CD4-positive, CD25-positive, alpha-beta regulatory T cell (primary cell): ENCODE measurements around the gene OPCML. TPM values are rescaled to one million over a fixed set of nuclear protein-coding genes. Genes with fewer than 3 reads are reported as not detected.

Source experiments
- ATAC-seq, 2 donors: fragments of 150-1000 bp; cut with Tn5 transposase; one replicate each; pipeline ENCODE4 v1.10.0; 2021; ENCODE audit warnings: low read depth in 2 of 2, moderate number of reproducible peaks in 2 of 2, moderate library complexity in 1 of 2
- DNase-seq, 3 donors: peaks; one replicate each; pipeline versions ENCODE4 v3.0.0 to v3.0.0-alpha.2; 2012 to 2022; ENCODE audit warnings: mixed read lengths in 1 of 3
- H3K27ac ChIP-seq: one replicate; pipeline ENCODE4 v1.7.0; 2013; ENCODE audit warnings: mild to moderate bottlenecking, low read length; ENCODE audit not compliant: insufficient read depth, poor library complexity, severe bottlenecking
- H3K27me3 ChIP-seq: one replicate; pipeline ENCODE4 v1.7.0; 2013; ENCODE audit warnings: low read length; ENCODE audit not compliant: control insufficient read depth, insufficient read depth
- H3K36me3 ChIP-seq: one replicate; pipeline ENCODE4 v1.7.0; 2013; ENCODE audit warnings: mild to moderate bottlenecking, low read length, moderate library complexity; ENCODE audit not compliant: control insufficient read depth, insufficient read depth
- H3K4me1 ChIP-seq: 2 replicates; pipeline ENCODE4 v1.7.0; 2013; ENCODE audit warnings: mild to moderate bottlenecking, low read length; ENCODE audit not compliant: insufficient read depth, control insufficient read depth, poor library complexity, severe bottlenecking
- H3K4me3 ChIP-seq: one replicate; pipeline ENCODE4 v1.7.0; 2013; ENCODE audit warnings: low read depth, mild to moderate bottlenecking, low read length, moderate library complexity
- H3K9me3 ChIP-seq, 2 experiments: 1 replicate in 1 of 2; 2 replicates in 1 of 2; pipeline ENCODE4 v1.7.0; 2013; ENCODE audit warnings: low read length in 2 of 2, mild to moderate bottlenecking in 1 of 2, moderate library complexity in 1 of 2; ENCODE audit not compliant: control insufficient read depth in 2 of 2
- H3K27ac Mint-ChIP-seq, 3 donors: one replicate each; pipeline ENCODE4 v1.8.0; 2020 to 2022; ENCODE audit warnings: mild to moderate bottlenecking in 3 of 3, mixed read lengths in 3 of 3, moderate library complexity in 2 of 3
- H3K27me3 Mint-ChIP-seq: one replicate; pipeline ENCODE4 v1.8.0; 2022; ENCODE audit warnings: mild to moderate bottlenecking, mixed read lengths
- H3K36me3 Mint-ChIP-seq: one replicate; pipeline ENCODE4 v1.8.0; 2020; ENCODE audit warnings: mixed read lengths
- H3K4me1 Mint-ChIP-seq, 4 donors: one replicate each; pipeline ENCODE4 v1.8.0; 2020 to 2022; ENCODE audit warnings: mixed read lengths in 4 of 4, mild to moderate bottlenecking in 1 of 4
- H3K4me3 Mint-ChIP-seq, 4 donors: one replicate each; pipeline ENCODE4 v1.8.0; 2020 to 2022; ENCODE audit warnings: mild to moderate bottlenecking in 4 of 4, mixed read lengths in 4 of 4, moderate library complexity in 3 of 4
- H3K9me3 Mint-ChIP-seq, 7 donors: one replicate each; pipeline ENCODE4 v1.8.0; 2020 to 2022; ENCODE audit warnings: mixed read lengths in 7 of 7, mild to moderate bottlenecking in 3 of 7, moderate library complexity in 2 of 7
- polyA plus RNA-seq, 4 donors: library from polyadenylated mRNA; unstranded; fragments of 300-500 nt; fragmentation: Illumina TruSeq; gene quantifications; one replicate each; pipeline ENCODE4 v1.2.3, GENCODE V29; 2021
- total RNA-seq: library from RNA; stranded (reverse); gene quantifications from one replicate; pipeline ENCODE4 v1.2.3, GENCODE V29; 2022

OPCML gene
- total and polyA plus RNA-seq, 5 donors from 2014 or later: not detected

GRCh38 chr11:133331031-133331430 is 201.3 kb downstream of the OPCML start:
- H3K9me3 ChIP-seq: no peaks in the 10 kb centered on the region
- Mint-ChIP-seq H3K4me1 (no peaks in the 10 kb centered on the region), H3K27ac (no peak overlapping the region), H3K4me3 (no peak overlapping the region), H3K9me3 (peaks cover 0 to 5% (median 3%) of the 10 kb centered on the region in 7 donors), H3K36me3 (no peaks in the 10 kb centered on the region), H3K27me3 (no peaks in the 10 kb centered on the region)
- no peaks in the 10 kb centered on the region for H3K4me1 ChIP-seq
- no peak overlapping the region for H3K27ac ChIP-seq
- no peaks in the 10 kb centered on the region for H3K36me3 ChIP-seq
- no peak for DNase-seq
- no peak for ATAC-seq
- H3K27me3 ChIP-seq: no peaks in the 10 kb centered on the region
- H3K4me3 ChIP-seq: no peak overlapping the region

- Mint-ChIP-seq H3K36me3 (no peaks in the 10 kb centered on the region), H3K4me1 (no peaks in the 10 kb centered on the region), H3K4me3 (no peak overlapping the region), H3K27me3 (peaks cover 4% of the 10 kb centered on the region), H3K27ac (no peak overlapping the region), H3K9me3 (peaks cover 0 to 6% (median 2%) of the 10 kb centered on the region in 7 donors)
- Histone ChIP-seq H3K36me3 (no peaks in the 10 kb centered on the region), H3K4me3 (no peak overlapping the region), H3K27ac (no peak overlapping the region), H3K4me1 (no peaks in the 10 kb centered on the region), H3K9me3 (no peaks in the 10 kb centered on the region), H3K27me3 (peaks cover 2% of the 10 kb centered on the region)
- ATAC-seq (no peak), DNase-seq (no peak)
Measured at GRCh38 chr11:133326849-133327248, 205.5 kb downstream of the OPCML start.

GRCh38 chr11:133326332-133326731 is 206.0 kb downstream of the OPCML start:
- ATAC-seq: no peak
- no peak overlapping the region for H3K27ac Mint-ChIP-seq

DNA sequence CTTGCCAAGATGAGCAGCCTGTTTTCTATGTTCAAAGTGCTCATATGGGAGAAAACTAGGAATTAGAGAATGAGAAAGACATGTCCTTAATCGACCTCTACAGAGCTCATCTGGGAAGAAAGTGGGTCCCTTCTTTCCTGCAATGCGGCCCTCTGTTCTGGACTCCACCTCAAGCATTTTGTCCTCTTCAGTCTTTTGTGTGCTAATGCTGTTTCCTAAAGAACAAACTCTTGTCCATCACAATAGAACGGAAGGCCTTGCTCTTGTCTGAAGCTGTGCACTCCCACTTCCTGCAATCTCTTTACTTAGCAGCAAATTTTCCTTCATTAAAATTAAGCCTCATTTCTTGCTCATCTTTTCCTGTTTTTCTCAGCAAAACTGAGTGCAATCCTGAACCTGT is 206.6 kb downstream of the OPCML start:
- Mint-ChIP-seq H3K27ac (no peak overlapping the region), H3K9me3 (peaks cover 0 to 6% (median 2%) of the 10 kb centered on the region in 7 donors), H3K4me1 (no peaks in the 10 kb centered on the region), H3K4me3 (no peak overlapping the region), H3K27me3 (peaks cover 4% of the 10 kb centered on the region), H3K36me3 (no peaks in the 10 kb centered on the region)
- DNase-seq: no peak
- Histone ChIP-seq H3K27me3 (peaks cover 2% of the 10 kb centered on the region), H3K4me1 (no peaks in the 10 kb centered on the region), H3K36me3 (no peaks in the 10 kb centered on the region), H3K4me3 (no peak overlapping the region), H3K27ac (no peak overlapping the region), H3K9me3 (no peaks in the 10 kb centered on the region)
- ATAC-seq: no peak

More at GRCh38 chr11:133326332-133326731, 206.0 kb downstream of the OPCML start:
- Histone ChIP-seq H3K36me3 (no peaks in the 10 kb centered on the region), H3K4me1 (no peaks in the 10 kb centered on the region), H3K27ac (no peak overlapping the region), H3K9me3 (no peaks in the 10 kb centered on the region), H3K4me3 (no peak overlapping the region), H3K27me3 (peaks cover 2% of the 10 kb centered on the region)
- Mint-ChIP-seq H3K9me3 (peaks cover 0 to 6% (median 2%) of the 10 kb centered on the region in 7 donors), H3K36me3 (no peaks in the 10 kb centered on the region), H3K27me3 (peaks cover 4% of the 10 kb centered on the region), H3K4me1 (no peaks in the 10 kb centered on the region), H3K4me3 (no peak overlapping the region)
- no peak for DNase-seq

- peaks cover 4% of the 10 kb centered on the region for H3K27me3 Mint-ChIP-seq
- no peak overlapping the region for H3K4me3 Mint-ChIP-seq
- Histone ChIP-seq H3K4me3 (no peak overlapping the region), H3K27ac (no peak overlapping the region), H3K9me3 (no peaks in the 10 kb centered on the region), H3K4me1 (no peaks in the 10 kb centered on the region), H3K27me3 (peaks cover 2% of the 10 kb centered on the region), H3K36me3 (no peaks in the 10 kb centered on the region)
- no peak overlapping the region for H3K27ac Mint-ChIP-seq
- H3K36me3 Mint-ChIP-seq: no peaks in the 10 kb centered on the region
- no peaks in the 10 kb centered on the region for H3K4me1 Mint-ChIP-seq
- DNase-seq (no peak), ATAC-seq (no peak)
- peaks cover 0 to 6% (median 2%) of the 10 kb centered on the region in 7 donors for H3K9me3 Mint-ChIP-seq
Measured at GRCh38 chr11:133323354-133323753, 208.9 kb downstream of the OPCML start.

DNA sequence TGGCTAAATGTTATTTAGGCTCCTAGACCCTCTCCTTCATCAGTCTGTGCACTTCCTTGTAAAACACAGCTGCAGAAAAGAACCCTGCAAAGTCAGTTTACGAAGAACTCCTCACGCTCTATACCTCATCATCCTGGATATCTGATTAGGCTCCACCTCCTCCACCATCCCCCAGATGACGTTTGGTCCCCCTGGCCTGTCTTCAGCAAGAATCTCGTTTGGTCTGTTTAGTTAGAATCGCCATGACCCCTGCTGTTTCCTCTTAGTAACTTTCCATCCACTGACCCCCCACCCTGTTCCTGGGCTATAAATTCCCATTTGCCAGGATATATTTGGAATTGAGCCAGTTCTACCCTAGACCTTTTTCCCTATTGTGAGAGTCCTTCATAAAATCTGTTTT is 214.1 kb downstream of the OPCML start:
- ATAC-seq: no peak
- no peak for DNase-seq
- H3K27ac Mint-ChIP-seq: no peak overlapping the region
- Histone ChIP-seq H3K9me3 (no peaks in the 10 kb centered on the region), H3K4me1 (no peaks in the 10 kb centered on the region), H3K27ac (no peak overlapping the region), H3K36me3 (no peaks in the 10 kb centered on the region), H3K27me3 (peaks cover 2% of the 10 kb centered on the region), H3K4me3 (no peak overlapping the region)
- H3K9me3 Mint-ChIP-seq: peaks cover 0 to 6% (median 2%) of the 10 kb centered on the region in 7 donors
- H3K27me3 Mint-ChIP-seq: peaks cover 9% of the 10 kb centered on the region
- H3K4me3 Mint-ChIP-seq: no peak overlapping the region
- H3K36me3 Mint-ChIP-seq: no peaks in the 10 kb centered on the region
- no peaks in the 10 kb centered on the region for H3K4me1 Mint-ChIP-seq

DNA sequence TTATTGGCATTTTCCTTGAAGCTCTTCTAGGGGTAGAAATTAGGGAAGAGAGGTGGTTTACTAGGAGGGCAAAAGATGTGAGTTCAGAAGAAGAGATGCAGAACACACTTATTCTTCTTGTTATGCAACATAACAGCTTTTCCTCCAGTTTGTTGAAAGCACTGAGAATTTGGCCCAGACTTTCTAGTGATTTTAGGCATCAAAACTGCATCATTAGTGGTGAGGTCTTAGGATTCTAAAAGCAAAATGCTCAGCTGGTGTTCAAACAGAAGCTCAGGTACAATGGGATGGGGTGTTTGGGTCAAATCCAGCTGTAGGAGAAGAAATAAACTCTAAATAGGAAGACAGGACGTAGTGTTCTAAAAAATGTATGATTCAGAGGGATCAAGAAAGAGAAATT is 221.1 kb downstream of the OPCML start:
- H3K4me1 Mint-ChIP-seq: no peaks in the 10 kb centered on the region
- Histone ChIP-seq H3K4me1 (no peaks in the 10 kb centered on the region), H3K27me3 (no peaks in the 10 kb centered on the region), H3K27ac (no peak overlapping the region), H3K4me3 (no peak overlapping the region), H3K9me3 (no peaks in the 10 kb centered on the region), H3K36me3 (no peaks in the 10 kb centered on the region)
- H3K27ac Mint-ChIP-seq: no peak overlapping the region
- H3K9me3 Mint-ChIP-seq: peaks cover 0 to 5% (median 3%) of the 10 kb centered on the region in 7 donors
- H3K4me3 Mint-ChIP-seq: no peak overlapping the region
- ATAC-seq (no peak), DNase-seq (no peak)
- no peaks in the 10 kb centered on the region for H3K36me3 Mint-ChIP-seq
- H3K27me3 Mint-ChIP-seq: peaks cover 4% of the 10 kb centered on the region

DNA sequence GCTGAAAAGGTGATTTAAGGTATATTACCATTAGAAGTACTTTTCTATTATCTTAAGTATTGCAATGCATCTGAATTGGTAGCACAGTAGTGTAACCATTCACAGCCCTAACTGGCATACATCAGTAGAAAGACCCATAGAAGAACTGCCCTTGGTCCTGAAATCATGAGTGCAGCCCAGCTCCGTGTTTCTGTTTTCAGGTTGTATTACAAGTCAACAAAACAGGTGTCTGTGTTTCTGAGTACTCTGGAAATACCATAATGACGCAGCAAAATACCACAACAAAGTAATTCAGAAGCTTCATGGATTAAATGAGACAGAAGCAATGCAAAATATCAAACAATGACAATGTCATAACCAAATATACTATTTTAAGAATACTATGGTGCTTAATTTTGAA is 226.3 kb downstream of the OPCML start:
- Histone ChIP-seq H3K9me3 (no peaks in the 10 kb centered on the region), H3K27ac (no peak overlapping the region), H3K27me3 (no peaks in the 10 kb centered on the region), H3K36me3 (no peaks in the 10 kb centered on the region), H3K4me3 (no peak overlapping the region), H3K4me1 (no peaks in the 10 kb centered on the region)
- Mint-ChIP-seq H3K4me3 (no peak overlapping the region), H3K9me3 (peaks cover 0 to 13% (median 3%) of the 10 kb centered on the region in 7 donors), H3K36me3 (no peaks in the 10 kb centered on the region), H3K27ac (no peak overlapping the region), H3K27me3 (no peaks in the 10 kb centered on the region), H3K4me1 (no peaks in the 10 kb centered on the region)
- DNase-seq (no peak), ATAC-seq (no peak)
